Measurements from ENCODE around the gene CCR3. TPM values are rescaled to one million over a fixed set of nuclear protein-coding genes. Genes with fewer than 3 reads are reported as not detected.

Gene CCR3
- total RNA-seq, 2 experiments from 2014 or later = not detected

GRCh38 chr3:46236294-46237054 is 5.8 kb upstream of the CCR3 start:
- ATAC-seq (no peak), DNase-seq (no peak)
- intact Hi-C loops (cut with micrococcal nuclease) = no loop called here
- Mint-ChIP-seq H3K9me3 (no peaks in the 10 kb centered on the region), H3K27me3 (peaks cover 4% of the 10 kb centered on the region), H3K36me3 (ENCODE audit: low read depth) (no peaks in the 10 kb centered on the region), H3K4me1 (ENCODE audit: low read depth) (no peaks in the 10 kb centered on the region), H3K27ac (no peak overlapping the region), H3K4me3 (no peak overlapping the region)
- TF ChIP-seq CTCF (IDR thresholded peaks at IDR 0.05) = no peak
- POLR2A ChIA-PET = no interaction called here
- CTCF ChIA-PET = interaction anchor here (2.4 kb wide), 1 partner anchor 40 kb away, joined by 7 read pairs; no protein-coding TSS in a partner anchor

GRCh38 chr3:46238386-46238785 is 3.9 kb upstream of the CCR3 start:
- ChIA-PET CTCF (interaction anchor here (1.2 to 1.7 kb wide), 3 partner anchors 8 to 250 kb away, joined by 4 to 6 read pairs (median 5); no protein-coding TSS in a partner anchor), POLR2A (no interaction called here)
- H3K27ac Mint-ChIP-seq = no peak overlapping the region
- no peak for TF ChIP-seq CTCF (IDR thresholded peaks at IDR 0.05)
- H3K36me3 Mint-ChIP-seq (ENCODE audit: low read depth) = no peaks in the 10 kb centered on the region
- ATAC-seq = no peak
- H3K4me1 Mint-ChIP-seq (ENCODE audit: low read depth) = no peaks in the 10 kb centered on the region
- H3K27me3 Mint-ChIP-seq = peaks cover 4% of the 10 kb centered on the region
- DNase-seq = no peak
- H3K4me3 Mint-ChIP-seq = no peak overlapping the region
- intact Hi-C loops (cut with micrococcal nuclease) = no loop called here
- no peaks in the 10 kb centered on the region for H3K9me3 Mint-ChIP-seq

GRCh38 chr3:46239301-46239938 is 2.8 kb upstream of the CCR3 start:
- no peak for DNase-seq
- H3K27me3 Mint-ChIP-seq = peaks cover 4% of the 10 kb centered on the region

GRCh38 chr3:46239952-46240351 is 2.3 kb upstream of the CCR3 start:
- CTCF ChIA-PET = interaction anchor here (1.7 to 1.9 kb wide), 2 partner anchors 138 to 248 kb away, joined by 4 to 7 read pairs; no protein-coding TSS in a partner anchor
- Mint-ChIP-seq H3K27ac (no peak overlapping the region), H3K4me1 (ENCODE audit: low read depth) (no peaks in the 10 kb centered on the region), H3K9me3 (no peaks in the 10 kb centered on the region), H3K4me3 (no peak overlapping the region), H3K27me3 (peaks cover 4% of the 10 kb centered on the region), H3K36me3 (ENCODE audit: low read depth) (no peaks in the 10 kb centered on the region)
- no peak for DNase-seq
- POLR2A ChIA-PET = no interaction called here
- TF ChIP-seq CTCF (IDR thresholded peaks at IDR 0.05) = no peak
- no peak for ATAC-seq
- intact Hi-C loops (cut with micrococcal nuclease) = no loop called here

More at GRCh38 chr3:46239301-46239938, 2.8 kb upstream of the CCR3 start:
- H3K4me3 Mint-ChIP-seq = no peak overlapping the region
- intact Hi-C loops (cut with micrococcal nuclease) = no loop called here
- H3K9me3 Mint-ChIP-seq = no peaks in the 10 kb centered on the region
- no peak overlapping the region for H3K27ac Mint-ChIP-seq
- no peak for ATAC-seq
- ChIA-PET POLR2A (no interaction called here), CTCF (interaction anchor here (1.2 to 1.9 kb wide), 4 partner anchors 9 to 249 kb away, joined by 4 to 7 read pairs (median 6); no protein-coding TSS in a partner anchor)
- H3K4me1 Mint-ChIP-seq (ENCODE audit: low read depth) = no peaks in the 10 kb centered on the region
- no peak for TF ChIP-seq CTCF (IDR thresholded peaks at IDR 0.05)
- no peaks in the 10 kb centered on the region for H3K36me3 Mint-ChIP-seq (ENCODE audit: low read depth)

GRCh38 chr3:46243560-46243959 is 1.3 kb downstream of the CCR3 start:
- ChIA-PET CTCF (interaction anchor here (0.8 to 1.3 kb wide), 2 partner anchors 27 to 33 kb away, joined by 3 to 5 read pairs; no protein-coding TSS in a partner anchor), POLR2A (no interaction called here)
- intact Hi-C loops (cut with micrococcal nuclease) = no loop called here

More at GRCh38 chr3:46243560-46243959, 1.3 kb downstream of the CCR3 start:
- H3K27ac Mint-ChIP-seq = no peak overlapping the region
- H3K36me3 Mint-ChIP-seq (ENCODE audit: low read depth) = no peaks in the 10 kb centered on the region
- DNase-seq (no peak), ATAC-seq (no peak)
- no peak for TF ChIP-seq CTCF (IDR thresholded peaks at IDR 0.05)
- no peaks in the 10 kb centered on the region for H3K9me3 Mint-ChIP-seq
- no peaks in the 10 kb centered on the region for H3K4me1 Mint-ChIP-seq (ENCODE audit: low read depth)
- H3K4me3 Mint-ChIP-seq = no peak overlapping the region
- H3K27me3 Mint-ChIP-seq = peaks cover 2% of the 10 kb centered on the region

All from activated CD8-positive, alpha-beta T cell treated with anti-CD3 and anti-CD28 coated beads for 36 hours (primary cell).